ENCODE results near the gene HOXD13.

GRCh38 chr2:176112375-176113302 is 20.1 kb downstream of the HOXD13 start:
- TF ChIP-seq ESRRG (CRISPR knock-in tag; IDR thresholded peaks at IDR 0.05) (no peak), CSDC2 (CRISPR knock-in tag; IDR thresholded peaks at IDR 0.05) (no peak)
